ENCODE results near the gene PPCDC. TPM values are rescaled to one million over a fixed set of nuclear protein-coding genes. Genes with fewer than 3 reads are reported as not detected.

PPCDC gene
- total and polyA plus RNA-seq, 8 donors, result 7.9 to 21.3 (median 10.1) TPM

DNA sequence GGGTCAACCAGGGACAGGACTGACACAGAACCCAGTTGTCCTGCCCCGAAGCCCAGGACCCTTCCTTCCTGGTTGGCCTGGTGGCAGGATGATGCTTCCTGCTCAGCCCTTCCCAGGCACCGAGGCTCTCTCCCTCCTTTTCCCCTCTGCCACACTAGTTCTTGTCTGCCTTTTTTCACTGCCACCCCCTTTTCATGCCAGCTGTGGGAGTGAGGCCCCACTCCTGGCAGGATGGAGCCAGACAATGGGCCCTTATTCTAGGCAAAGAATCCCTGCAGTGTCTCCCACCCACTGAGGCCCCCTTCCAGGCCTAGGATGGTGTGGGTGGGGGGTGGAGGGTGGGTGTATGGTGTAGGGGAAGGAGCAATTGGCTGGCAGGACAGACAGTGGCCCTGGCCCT is 29.2 kb upstream of the PPCDC start:
- H3K4me3 ChIP-seq, result no peak overlapping the region
- TF ChIP-seq, protein P1, sequence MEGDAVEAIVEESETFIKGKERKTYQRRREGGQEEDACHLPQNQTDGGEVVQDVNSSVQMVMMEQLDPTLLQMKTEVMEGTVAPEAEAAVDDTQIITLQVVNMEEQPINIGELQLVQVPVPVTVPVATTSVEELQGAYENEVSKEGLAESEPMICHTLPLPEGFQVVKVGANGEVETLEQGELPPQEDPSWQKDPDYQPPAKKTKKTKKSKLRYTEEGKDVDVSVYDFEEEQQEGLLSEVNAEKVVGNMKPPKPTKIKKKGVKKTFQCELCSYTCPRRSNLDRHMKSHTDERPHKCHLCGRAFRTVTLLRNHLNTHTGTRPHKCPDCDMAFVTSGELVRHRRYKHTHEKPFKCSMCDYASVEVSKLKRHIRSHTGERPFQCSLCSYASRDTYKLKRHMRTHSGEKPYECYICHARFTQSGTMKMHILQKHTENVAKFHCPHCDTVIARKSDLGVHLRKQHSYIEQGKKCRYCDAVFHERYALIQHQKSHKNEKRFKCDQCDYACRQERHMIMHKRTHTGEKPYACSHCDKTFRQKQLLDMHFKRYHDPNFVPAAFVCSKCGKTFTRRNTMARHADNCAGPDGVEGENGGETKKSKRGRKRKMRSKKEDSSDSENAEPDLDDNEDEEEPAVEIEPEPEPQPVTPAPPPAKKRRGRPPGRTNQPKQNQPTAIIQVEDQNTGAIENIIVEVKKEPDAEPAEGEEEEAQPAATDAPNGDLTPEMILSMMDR (IDR thresholded peaks at IDR 0.05), result no peak
- intact Hi-C loops (cut with DNase I), result no loop called here
- H3K27ac ChIP-seq, result no peak overlapping the region
- 57 to 78% methylated on average over 2 of the region's 2 CpGs for WGBS, 2 donors
- H3K27me3 ChIP-seq, result no peaks in the 10 kb centered on the region
- H3K9me3 ChIP-seq, result no peaks in the 10 kb centered on the region
- no peak for DNase-seq
- peaks cover 2 to 6% (median 4%) of the 10 kb centered on the region in 3 donors for H3K4me1 ChIP-seq
- no peak for ATAC-seq
- no peaks in the 10 kb centered on the region for H3K36me3 ChIP-seq
- no peak for FAIRE-seq

DNA sequence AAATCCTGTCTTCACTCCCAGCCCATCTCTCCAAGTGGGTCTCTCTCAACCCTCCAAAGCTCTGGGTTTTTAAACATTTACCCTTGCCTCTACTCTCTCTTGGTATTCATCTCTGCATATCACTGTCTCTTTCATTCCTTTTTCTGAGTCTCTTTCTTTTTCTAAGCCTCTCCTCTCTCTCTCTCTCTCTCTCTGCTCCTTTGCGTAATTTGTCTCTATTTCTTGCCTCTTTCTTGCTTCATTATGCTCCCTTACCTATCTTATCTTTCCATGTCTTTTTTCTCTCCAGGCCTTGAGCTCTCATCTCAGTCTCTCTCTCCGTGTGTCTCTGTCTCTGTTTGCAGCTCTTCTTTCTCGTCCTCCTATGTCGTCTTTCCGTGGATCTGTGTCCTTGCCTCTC is 28.7 kb upstream of the PPCDC start:
- H3K9me3 ChIP-seq, result no peaks in the 10 kb centered on the region
- no peak for DNase-seq
- no peak for ATAC-seq
- peak overlapping the region in 1 of 4 donors; percentile 81 for H3K4me3 ChIP-seq
- peak overlapping the region in 1 of 4 donors; percentile 55 for H3K27ac ChIP-seq
- peaks cover 4 to 9% (median 5%) of the 10 kb centered on the region in 3 donors for H3K4me1 ChIP-seq
- TF ChIP-seq, protein P1 (IDR thresholded peaks at IDR 0.05), result no peak
- WGBS, 2 donors, result 40 to 43% methylated on average over 5 of the region's 5 CpGs
- H3K36me3 ChIP-seq, result no peaks in the 10 kb centered on the region
- intact Hi-C loops (cut with DNase I), result no loop called here
- H3K27me3 ChIP-seq, result no peaks in the 10 kb centered on the region
- FAIRE-seq, result no peak

DNA sequence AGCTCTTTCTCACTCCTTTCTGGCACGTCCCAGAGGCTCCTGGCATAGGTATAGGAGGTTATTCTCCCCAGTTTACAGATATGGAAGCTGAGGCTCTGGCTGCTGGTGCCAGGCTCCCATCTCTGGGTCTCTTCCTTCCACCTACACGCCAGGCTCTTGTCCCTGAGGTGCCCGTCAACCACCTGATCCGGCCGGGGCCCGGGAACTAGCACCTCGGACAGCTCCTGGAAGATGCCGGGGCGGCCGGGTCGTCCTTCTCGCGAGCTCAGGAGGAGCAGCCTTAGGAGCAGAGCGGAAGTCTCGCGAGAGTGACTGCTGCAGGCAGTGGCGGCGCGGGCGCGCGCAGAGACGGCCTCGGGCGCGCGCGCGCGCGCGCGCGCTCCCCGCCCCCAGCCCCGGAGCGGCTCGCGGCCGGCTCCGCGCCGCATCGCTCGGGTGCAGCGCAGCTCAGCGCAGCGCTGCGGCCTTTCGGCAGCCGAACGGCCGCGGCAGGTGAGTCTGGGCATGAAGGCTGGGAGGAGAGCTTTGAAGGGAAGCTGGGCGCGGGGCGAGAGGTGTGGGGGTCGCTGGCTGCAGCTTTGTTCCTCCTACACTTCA is 28.1 kb upstream of the PPCDC start, which contains the start of gene SCAMP5:
TSS of gene SCAMP5 (plus strand) at position 382 of the 597 bp plus-strand sequence. CDS start 16,277 bp downstream, outside the sequence.
- DNase-seq, result peak; percentile 96 to 99 (median 98)
- ATAC-seq, result peak; percentile 79 to 91 (median 85)
- no peak for FAIRE-seq
- intact Hi-C loops (cut with DNase I), result no loop called here
- H3K4me3 ChIP-seq, result peak within 1 kb of the TSS; percentile 53 to 81 (median 68)
- H3K27me3 ChIP-seq, result no peaks in the 10 kb centered on the region
- WGBS, 2 donors, result 1% methylated on average over 50 to 58 of the region's 58 CpGs
- peaks cover 5 to 14% (median 9%) of the 10 kb centered on the region in 3 donors for H3K4me1 ChIP-seq
- TF ChIP-seq, protein P1 (IDR thresholded peaks at IDR 0.05), result no peak
- H3K9me3 ChIP-seq, result no peaks in the 10 kb centered on the region
- no peaks in the 10 kb centered on the region for H3K36me3 ChIP-seq
- peak within 1 kb of the TSS; percentile 57 to 87 (median 73) for H3K27ac ChIP-seq

DNA sequence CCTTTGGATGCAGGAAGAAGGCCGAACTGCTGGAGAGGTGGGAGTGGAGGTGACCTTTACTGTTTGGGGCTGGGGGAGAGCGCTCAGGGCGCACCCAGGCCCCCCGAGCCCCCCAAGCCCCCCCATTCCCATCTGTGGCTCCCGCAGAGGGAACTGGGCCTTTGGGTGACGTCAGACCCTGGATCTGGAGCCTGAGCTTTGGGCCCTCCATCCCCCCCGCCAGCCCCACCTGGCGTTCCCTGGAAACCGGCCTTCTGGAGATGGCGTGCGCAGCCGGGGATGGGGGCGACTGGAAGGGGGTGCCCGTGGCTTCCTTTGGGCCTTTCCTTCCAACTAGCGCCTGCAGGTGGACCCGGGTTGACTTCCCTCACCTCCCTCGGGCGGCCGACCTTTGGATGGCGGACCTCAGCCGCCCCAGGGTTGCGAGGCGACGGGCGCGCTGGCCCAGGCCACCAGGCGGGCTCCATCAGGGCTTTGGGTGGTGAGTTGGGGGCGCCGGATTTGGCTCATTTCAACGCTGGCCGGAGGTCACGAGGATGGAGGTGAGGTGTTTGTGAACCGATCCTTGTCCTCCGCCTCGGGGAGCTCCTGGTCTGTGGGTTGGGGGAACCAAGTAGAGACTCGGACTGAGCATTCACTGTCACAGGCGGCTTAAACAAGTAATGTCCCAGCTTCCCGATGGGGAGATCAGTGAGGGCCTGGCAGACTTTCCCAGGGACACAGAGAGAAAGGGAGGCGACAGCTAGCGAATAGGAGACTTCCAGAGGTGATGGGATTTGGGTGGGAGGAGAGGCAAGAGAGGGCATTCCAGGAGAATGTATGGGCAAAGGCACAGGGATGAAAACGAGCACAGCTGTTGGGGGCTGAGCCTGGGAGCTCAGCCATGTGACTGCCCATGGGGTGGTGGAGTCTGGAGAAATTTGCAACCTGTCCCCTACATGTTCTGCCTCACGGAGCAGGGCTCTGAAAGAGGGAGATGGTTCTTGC is 27.3 kb upstream of the PPCDC start:
- peaks cover 5 to 19% (median 12%) of the 10 kb centered on the region in 3 donors for H3K4me1 ChIP-seq
- intact Hi-C loops (cut with DNase I), result no loop called here
- FAIRE-seq (no peak), DNase-seq (peak; percentile 63 to 84 (median 73)), ATAC-seq (peak; percentile 60 to 73 (median 60))
- no peaks in the 10 kb centered on the region for H3K9me3 ChIP-seq
- no peaks in the 10 kb centered on the region for H3K27me3 ChIP-seq
- peak overlapping the region; percentile 53 to 81 (median 68) for H3K4me3 ChIP-seq
- no peaks in the 10 kb centered on the region for H3K36me3 ChIP-seq
- H3K27ac ChIP-seq, result peak overlapping the region; percentile 57 to 87 (median 73)
- WGBS, 2 donors, result 8% methylated on average over 39 to 42 of the region's 42 CpGs
- TF ChIP-seq, protein P1 (IDR thresholded peaks at IDR 0.05), result no peak

Data from pancreas (tissue), 10 donors.